GM18873 (cell line): ENCODE data around the gene NPEPL1.
A peak's percentile ranks its signal among the peaks of the same experiment; 100 is the strongest.

ENCODE experiments used
- ATAC-seq: cut with Tn5 transposase; IDR thresholded peaks from one replicate; pipeline ENCODE4 v1.9.1; 2021; ENCODE audit warnings: mild to moderate bottlenecking, moderate library complexity, moderate number of reproducible peaks; ENCODE audit not compliant: unreplicated experiment, low FRiP score

The NPEPL1 gene

GRCh38 chr20:58656831-58657230 is 35.8 kb upstream of the NPEPL1 start:
- ATAC-seq: no peak

GRCh38 chr20:58657262-58657661 is 35.3 kb upstream of the NPEPL1 start:
- ATAC-seq: no peak

GRCh38 chr20:58657986-58658385 is 34.6 kb upstream of the NPEPL1 start:
- ATAC-seq: no peak

GRCh38 chr20:58658760-58659159 is 33.8 kb upstream of the NPEPL1 start:
- no peak for ATAC-seq

GRCh38 chr20:58659841-58660240 is 32.8 kb upstream of the NPEPL1 start:
- ATAC-seq: no peak

- no peak for ATAC-seq
Observed at GRCh38 chr20:58660855-58661597, 31.6 kb upstream of the NPEPL1 start.

GRCh38 chr20:58661598-58662473 is 30.8 kb upstream of the NPEPL1 start:
- ATAC-seq: no peak

GRCh38 chr20:58664331-58664730 is 28.3 kb upstream of the NPEPL1 start:
- no peak for ATAC-seq

- no peak for ATAC-seq
Observed at GRCh38 chr20:58664883-58665282, 27.7 kb upstream of the NPEPL1 start.

- no peak for ATAC-seq
Observed at GRCh38 chr20:58665606-58666005, 27.0 kb upstream of the NPEPL1 start.

GRCh38 chr20:58666702-58667101 is 25.9 kb upstream of the NPEPL1 start:
- no peak for ATAC-seq

GRCh38 chr20:58667975-58668374 is 24.6 kb upstream of the NPEPL1 start:
- no peak for ATAC-seq

- ATAC-seq: no peak
Observed at GRCh38 chr20:58668901-58669286, 23.7 kb upstream of the NPEPL1 start.

- ATAC-seq: peak; percentile 56
Observed at GRCh38 chr20:58669287-58670006, 23.2 kb upstream of the NPEPL1 start.

GRCh38 chr20:58670102-58670501 is 22.5 kb upstream of the NPEPL1 start:
- ATAC-seq: no peak

- no peak for ATAC-seq
Observed at GRCh38 chr20:58670659-58671058, 21.9 kb upstream of the NPEPL1 start.

- ATAC-seq: no peak
Observed at GRCh38 chr20:58673119-58673518, 19.5 kb upstream of the NPEPL1 start.

GRCh38 chr20:58675146-58675584 is 17.4 kb upstream of the NPEPL1 start:
- no peak for ATAC-seq

GRCh38 chr20:58675641-58676040 is 17.0 kb upstream of the NPEPL1 start:
- no peak for ATAC-seq

- no peak for ATAC-seq
Observed at GRCh38 chr20:58676161-58676560, 16.4 kb upstream of the NPEPL1 start.

- ATAC-seq: no peak
Observed at GRCh38 chr20:58677079-58677604, 15.5 kb upstream of the NPEPL1 start.
